Activated CD8-positive, alpha-beta memory T cell treated with anti-CD3 and anti-CD28 coated beads, Interleukin-2, amount 50 U/mL, for 4 hours (primary cell): Measurements from ENCODE around the gene FSTL4.
"Not testable (repeated sequence)": the region's sequence is repeated elsewhere in the genome, so short reads cannot be mapped to it uniquely, and the experiment has no call there.

Source experiments
- DNase-seq: peaks from one replicate; pipeline ENCODE4 v3.0.0-alpha.2; 2020

Gene FSTL4

GRCh38 chr5:133546500-133546899 lies 65.8 kb downstream of the FSTL4 start:
- DNase-seq = no peak

GRCh38 chr5:133544346-133544745 lies 68.0 kb downstream of the FSTL4 start:
- no peak for DNase-seq

- DNase-seq = no peak
Observed at GRCh38 chr5:133539818-133540217, 72.5 kb downstream of the FSTL4 start.

GRCh38 chr5:133538718-133539117 lies 73.6 kb downstream of the FSTL4 start:
- DNase-seq = no peak

GRCh38 chr5:133535241-133535929 lies 77.0 kb downstream of the FSTL4 start:
- not testable (repeated sequence) for DNase-seq

GRCh38 chr5:133534566-133534965 lies 77.8 kb downstream of the FSTL4 start:
- no peak for DNase-seq

- no peak for DNase-seq
Observed at GRCh38 chr5:133533541-133533940, 78.8 kb downstream of the FSTL4 start.

- DNase-seq = no peak
Observed at GRCh38 chr5:133531594-133531993, 80.7 kb downstream of the FSTL4 start.

GRCh38 chr5:133531178-133531577 lies 81.2 kb downstream of the FSTL4 start:
- no peak for DNase-seq

- no peak for DNase-seq
Observed at GRCh38 chr5:133530270-133530669, 82.1 kb downstream of the FSTL4 start.

GRCh38 chr5:133528841-133529240 lies 83.5 kb downstream of the FSTL4 start:
- no peak for DNase-seq

GRCh38 chr5:133527311-133527710 lies 85.0 kb downstream of the FSTL4 start:
- DNase-seq = no peak

GRCh38 chr5:133526368-133526767 lies 86.0 kb downstream of the FSTL4 start:
- DNase-seq = no peak

GRCh38 chr5:133525126-133525525 lies 87.2 kb downstream of the FSTL4 start:
- DNase-seq = no peak

GRCh38 chr5:133524666-133525065 lies 87.7 kb downstream of the FSTL4 start:
- no peak for DNase-seq

GRCh38 chr5:133523961-133524586 lies 88.3 kb downstream of the FSTL4 start:
- DNase-seq = no peak

- DNase-seq = no peak
Observed at GRCh38 chr5:133523013-133523658, 89.2 kb downstream of the FSTL4 start.

GRCh38 chr5:133521801-133522200 lies 90.5 kb downstream of the FSTL4 start:
- DNase-seq = no peak

GRCh38 chr5:133520991-133521706 lies 91.2 kb downstream of the FSTL4 start:
- no peak for DNase-seq

- DNase-seq = no peak
Observed at GRCh38 chr5:133520062-133520461, 92.3 kb downstream of the FSTL4 start.

GRCh38 chr5:133519191-133519590 lies 93.2 kb downstream of the FSTL4 start:
- no peak for DNase-seq

- DNase-seq = no peak
Observed at GRCh38 chr5:133514456-133514855, 97.9 kb downstream of the FSTL4 start.

GRCh38 chr5:133512896-133513295 lies 99.4 kb downstream of the FSTL4 start:
- DNase-seq = no peak
